Activated naive CD4-positive, alpha-beta T cell treated with Interleukin-2 at 50 U/mL for 16 hours (primary cell): ENCODE measurements around the gene LAMA1.
"Not testable (repeated sequence)": the region's sequence is repeated elsewhere in the genome, so short reads cannot be mapped to it uniquely, and the experiment has no call there.

Experiments used
- DNase-seq: peaks from one replicate; pipeline ENCODE4 v3.0.0-alpha.2; 2020

The LAMA1 gene

GRCh38 chr18:6947338-6948030 is 170.1 kb downstream of the LAMA1 start:
- DNase-seq: no peak

GRCh38 chr18:6943143-6943542 is 174.5 kb downstream of the LAMA1 start:
- no peak for DNase-seq

- no peak for DNase-seq
Measured at GRCh38 chr18:6942742-6943141, 174.9 kb downstream of the LAMA1 start.

GRCh38 chr18:6941996-6942395 is 175.6 kb downstream of the LAMA1 start:
- no peak for DNase-seq

- DNase-seq: no peak
Measured at GRCh38 chr18:6940451-6940850, 177.1 kb downstream of the LAMA1 start.

DNA sequence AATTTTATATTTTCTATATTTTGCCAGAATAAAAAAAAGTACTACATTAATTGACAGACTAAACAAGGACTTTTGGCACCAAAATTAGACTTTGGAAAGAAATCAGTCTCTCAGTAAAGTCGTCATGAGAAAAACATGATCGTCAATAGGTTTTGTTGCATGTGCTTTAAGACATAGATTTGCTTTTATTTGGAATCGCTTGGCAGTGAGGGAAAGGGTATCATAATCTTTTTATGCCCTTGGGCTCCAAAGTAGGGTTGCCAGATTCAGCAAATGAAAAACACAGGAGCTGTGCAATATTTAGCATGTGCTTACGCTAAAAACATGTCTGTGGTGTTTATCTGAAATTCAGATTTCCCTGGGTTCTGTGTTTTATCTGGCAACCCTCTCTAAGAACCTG is 177.6 kb downstream of the LAMA1 start:
- no peak for DNase-seq

DNA sequence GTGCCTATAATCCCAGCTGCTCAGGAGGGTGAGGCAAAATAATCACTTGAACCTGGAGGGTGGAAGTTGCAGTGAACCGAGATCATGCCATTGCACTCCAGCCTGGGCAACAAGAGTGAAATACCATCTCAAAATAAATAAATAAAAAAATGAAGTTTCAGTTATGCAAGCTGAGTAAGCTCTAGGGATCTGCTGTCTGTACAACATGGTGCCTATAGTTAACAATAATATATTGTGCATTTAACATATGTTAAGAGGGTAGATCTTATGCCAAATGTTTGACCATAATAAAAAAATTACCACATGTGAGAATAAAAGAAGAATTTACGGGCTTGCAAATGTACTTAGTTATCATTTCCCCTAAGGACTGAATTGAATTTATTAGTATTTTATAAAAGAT is 179.2 kb downstream of the LAMA1 start:
- DNase-seq: not testable (repeated sequence)

- DNase-seq: no peak
Measured at GRCh38 chr18:6938003-6938402, 179.6 kb downstream of the LAMA1 start.

DNA sequence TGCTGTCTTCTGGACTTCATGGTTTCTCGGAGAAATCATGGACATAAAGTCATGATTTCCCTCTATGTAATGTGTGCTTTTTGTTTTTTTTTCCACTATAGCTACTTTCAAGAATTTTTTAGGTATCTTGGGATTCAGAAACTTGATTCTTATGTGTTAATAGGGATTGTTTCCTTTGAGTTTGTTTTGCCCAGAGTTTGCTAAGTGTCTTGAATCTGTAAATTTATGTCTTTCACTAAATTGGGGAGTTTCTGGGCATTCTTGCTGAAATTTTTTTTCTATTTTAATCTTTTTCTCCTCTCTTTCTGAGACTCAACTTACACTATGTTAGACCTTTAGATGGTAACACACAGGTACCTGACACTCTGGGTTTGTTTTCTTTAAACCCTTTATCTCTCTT is 182.7 kb downstream of the LAMA1 start:
- no peak for DNase-seq

DNA sequence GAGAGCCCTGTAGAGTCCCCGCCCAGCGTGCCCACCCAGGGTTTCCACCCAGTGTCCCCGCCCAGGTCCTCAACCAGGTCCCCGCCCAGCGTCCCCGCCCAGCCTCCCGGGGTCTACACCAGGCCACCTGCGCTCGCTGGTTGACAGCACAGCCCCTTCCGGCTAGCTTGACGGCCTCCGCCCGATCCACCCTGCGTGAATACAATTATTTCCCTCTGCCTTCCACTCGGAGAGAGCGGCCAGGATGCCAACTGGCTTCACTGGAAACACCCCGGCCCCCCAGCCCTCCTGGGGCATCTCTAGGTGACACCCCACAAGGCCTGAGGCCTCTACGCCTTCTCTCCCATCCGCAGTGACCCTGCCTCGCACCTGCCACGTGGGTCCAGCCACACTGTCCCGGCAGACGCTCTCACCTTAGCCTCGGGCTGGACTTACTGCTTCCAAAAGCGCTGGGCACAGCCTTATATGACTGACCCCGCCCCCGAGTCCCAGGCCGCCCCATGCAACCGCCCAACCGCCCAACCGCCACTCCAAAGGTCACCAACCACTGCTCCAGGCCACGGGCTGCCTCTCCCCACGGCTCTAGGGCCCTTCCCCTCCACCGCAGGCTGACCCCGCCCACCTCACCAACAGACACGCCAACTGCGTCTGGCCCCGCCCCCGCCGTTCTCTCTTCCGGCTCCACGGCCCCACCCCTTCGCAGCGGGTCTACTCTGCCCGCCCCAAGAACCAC is 188.1 kb downstream of the LAMA1 start:
- DNase-seq: no peak

DNA sequence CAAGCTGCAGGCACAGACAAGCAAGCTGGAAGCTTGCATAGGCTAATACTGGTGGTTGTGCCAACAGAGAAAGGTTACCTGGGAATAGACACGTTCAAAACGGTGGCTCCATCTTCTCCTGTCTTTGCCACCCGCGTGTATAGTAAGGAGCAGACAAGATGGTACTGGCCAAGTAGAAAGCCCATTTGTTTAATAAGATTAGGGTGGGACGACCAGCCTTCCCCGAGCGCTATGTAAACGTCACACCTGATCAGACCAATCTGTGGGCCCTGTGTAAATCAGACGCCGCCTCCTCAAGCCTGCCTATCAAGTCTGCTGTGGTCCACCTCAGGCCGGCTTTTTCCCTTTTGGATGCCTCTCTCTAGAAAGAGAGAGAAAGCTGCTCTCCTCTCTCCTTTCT is 189.2 kb downstream of the LAMA1 start:
- no peak for DNase-seq

GRCh38 chr18:6927153-6927552 is 190.4 kb downstream of the LAMA1 start:
- no peak for DNase-seq

GRCh38 chr18:6923220-6923619 is 194.4 kb downstream of the LAMA1 start:
- no peak for DNase-seq

DNA sequence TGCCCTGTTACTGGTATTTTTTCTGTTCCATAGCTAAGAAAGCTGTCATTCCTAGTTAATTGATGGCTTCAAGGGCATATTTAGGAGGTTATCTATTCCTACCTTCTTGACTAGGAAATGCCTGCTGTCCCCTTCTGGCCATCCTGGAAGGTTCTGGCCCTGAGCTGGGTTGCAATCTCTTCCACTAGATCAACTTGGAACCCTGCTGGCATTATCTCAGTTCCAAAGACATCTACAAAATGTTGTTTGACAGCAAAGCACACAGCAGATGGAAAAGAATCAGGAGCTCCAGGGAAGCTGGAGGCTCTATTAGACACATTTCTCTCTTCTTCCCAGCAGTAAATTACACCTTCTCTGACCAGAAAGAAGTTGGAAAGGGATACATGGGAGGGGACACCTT is 196.0 kb downstream of the LAMA1 start:
- no peak for DNase-seq

DNA sequence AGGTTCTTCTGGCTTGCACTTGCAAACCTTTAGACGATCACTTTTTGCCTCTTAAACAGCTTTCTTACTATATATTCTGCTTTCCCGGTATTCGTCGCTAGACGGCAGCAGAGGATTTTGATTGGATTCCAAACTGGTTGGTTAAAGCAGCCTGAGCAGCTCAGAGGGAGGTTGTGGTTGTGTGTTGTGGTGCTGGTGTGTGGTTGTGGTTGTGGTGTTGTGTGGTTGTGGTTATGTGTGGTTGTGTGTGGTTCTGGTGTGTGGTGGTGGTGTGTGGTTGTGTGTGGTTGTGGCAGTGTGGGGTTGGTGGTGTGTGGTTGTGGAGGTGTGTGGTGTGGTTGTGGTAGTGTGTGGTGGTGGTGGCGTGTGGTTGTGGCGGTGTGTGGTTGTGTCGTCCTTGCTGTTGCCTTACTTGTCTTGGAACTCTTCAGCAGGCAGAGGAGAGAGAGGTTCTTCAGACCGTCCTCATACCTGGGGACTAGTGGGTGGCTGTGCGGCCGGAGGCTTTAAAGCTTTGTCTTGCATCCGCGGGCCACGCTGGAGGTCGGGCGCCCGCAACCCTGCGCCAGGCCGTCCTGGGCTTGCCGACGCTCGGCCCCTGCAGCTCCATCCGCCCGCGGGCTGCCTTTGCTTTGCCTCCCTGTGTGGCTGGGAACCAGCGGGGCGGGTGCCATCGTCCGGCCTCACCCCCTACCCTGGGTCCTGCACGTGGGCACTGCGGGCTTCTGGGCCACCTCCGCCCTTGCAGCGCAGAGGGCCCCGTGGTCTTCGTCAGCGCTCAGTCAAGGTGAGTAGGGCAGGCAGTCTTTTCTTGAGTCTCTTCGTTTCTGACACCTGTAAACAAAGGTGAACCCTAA is 197.3 kb downstream of the LAMA1 start:
- DNase-seq: no peak

GRCh38 chr18:6917072-6917471 is 200.5 kb downstream of the LAMA1 start:
- DNase-seq: no peak

GRCh38 chr18:6901286-6901926 is 216.2 kb downstream of the LAMA1 start:
- DNase-seq: no peak

DNA sequence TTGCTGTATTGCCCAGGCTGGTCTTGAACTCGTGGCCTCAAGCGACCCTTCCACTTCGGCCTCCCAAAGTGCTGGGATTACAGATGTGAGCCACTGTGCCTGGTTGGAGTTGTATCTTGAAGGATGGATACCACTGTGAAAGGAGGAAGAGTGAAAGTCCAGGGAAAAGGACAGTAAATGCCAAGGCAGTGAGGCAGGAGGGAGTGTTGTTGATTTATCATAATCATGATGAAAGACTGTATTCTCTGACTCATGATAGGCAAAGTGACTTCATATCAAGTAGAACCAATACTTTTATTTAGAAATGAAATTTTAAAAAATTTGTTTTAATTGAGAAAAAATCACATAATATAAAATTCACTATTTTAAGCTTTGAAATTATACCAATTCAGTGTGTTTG is 225.8 kb downstream of the LAMA1 start:
- no peak for DNase-seq
